Neural cell (in vitro differentiated cells): ENCODE data around the gene GARIN3. TPM values are rescaled to one million over a fixed set of nuclear protein-coding genes. Genes with fewer than 3 reads are reported as not detected.

Experiments used
- H2AFZ ChIP-seq: fragments of 200-600, 300-800 bp; sonication (generic), shearing (Covaris generic); 2 replicates; pipeline ENCODE4 v1.6.0; 2014; ENCODE audit warnings: low read depth, mild to moderate bottlenecking, antibody characterized with exemption, low read length, moderate library complexity
- H3F3A ChIP-seq: fragments of 200-600 bp; shearing (Covaris generic); 2 replicates; pipeline ENCODE4 v1.6.1; 2016; ENCODE audit warnings: mild to moderate bottlenecking, moderate library complexity, mixed read lengths, antibody characterized with exemption, low read length; ENCODE audit not compliant: insufficient read depth, poor library complexity, severe bottlenecking
- H3K27ac ChIP-seq: fragments of 200-600, 300-800 bp; sonication (generic), shearing (Covaris generic); 2 replicates; pipeline ENCODE4 v1.5.1; 2014; ENCODE audit warnings: mild to moderate bottlenecking, low read length, moderate library complexity
- H3K27me3 ChIP-seq: fragments of 300-800, 200-600 bp; sonication (generic), shearing (Covaris generic); 2 replicates; pipeline ENCODE4 v1.6.0; 2014; ENCODE audit warnings: mild to moderate bottlenecking, low read depth, low read length, moderate library complexity; ENCODE audit not compliant: insufficient read depth
- H3K36me3 ChIP-seq: fragments of 300-800, 200-600 bp; sonication (generic), shearing (Covaris generic); 2 replicates; pipeline ENCODE4 v1.5.1; 2014; ENCODE audit warnings: mild to moderate bottlenecking, antibody characterized with exemption, low read length, moderate library complexity; ENCODE audit not compliant: insufficient read depth
- H3K4me2 ChIP-seq: fragments of 300-800, 200-600 bp; sonication (generic), shearing (Covaris generic); 2 replicates; pipeline ENCODE4 v1.6.0; 2014; ENCODE audit warnings: mild to moderate bottlenecking, low read length
- H3K4me3 ChIP-seq: fragments of 300-800, 200-600 bp; sonication (generic), shearing (Covaris generic); 2 replicates; pipeline ENCODE4 v1.5.1; 2014; ENCODE audit warnings: mild to moderate bottlenecking, low read length, moderate library complexity
- H3K79me2 ChIP-seq: fragments of 200-600 bp; shearing (Covaris generic); replicated peaks from 2 replicates; pipeline ENCODE4 v1.6.0; 2014; ENCODE audit warnings: mild to moderate bottlenecking, low read length, moderate library complexity; ENCODE audit not compliant: insufficient read depth
- H3K9ac ChIP-seq: fragments of 300-800, 200-600 bp; sonication (generic), shearing (Covaris generic); 2 replicates; pipeline ENCODE4 v1.6.1; 2016; ENCODE audit warnings: mild to moderate bottlenecking, low read length, mixed read lengths
- H3K9me2 ChIP-seq: fragments of 200-600 bp; shearing (Covaris generic); 2 replicates; pipeline ENCODE4 v1.6.1; 2016; ENCODE audit warnings: mild to moderate bottlenecking, low read length, mixed read lengths; ENCODE audit not compliant: insufficient read depth
- H3K9me3 ChIP-seq: fragments of 200-600, 300-800 bp; sonication (generic), shearing (Covaris generic); 2 replicates; pipeline ENCODE4 v1.6.1; 2016; ENCODE audit warnings: mild to moderate bottlenecking, mixed run types, low read length, moderate library complexity, mixed read lengths
- H4K20me1 ChIP-seq: fragments of 200-600 bp; shearing (Covaris generic); 2 replicates; pipeline ENCODE4 v1.6.1; 2016; ENCODE audit warnings: mild to moderate bottlenecking, mixed run types; ENCODE audit not compliant: insufficient read depth
- CTCF ChIP-seq: fragments of 450-650 bp; IDR thresholded peaks from 2 replicates; pipeline ENCODE4 v1.5.1; 2014; ENCODE audit warnings: antibody characterized with exemption, mild to moderate bottlenecking, moderate library complexity; ENCODE audit not compliant: poor library complexity, severe bottlenecking
- EP300 ChIP-seq: fragments of 450-650 bp; conservative IDR thresholded peaks from 2 replicates; pipeline ENCODE4 v1.6.1; 2014; ENCODE audit warnings: antibody characterized with exemption, mild to moderate bottlenecking, moderate library complexity; ENCODE audit not compliant: poor library complexity, severe bottlenecking
- EZH2 ChIP-seq: fragments of 200-600, 300-800 bp; shearing (Covaris generic), sonication (generic); IDR thresholded peaks from 2 replicates; pipeline ENCODE4 v1.6.1; 2014; ENCODE audit warnings: antibody characterized with exemption, low read length, borderline replicate concordance, mild to moderate bottlenecking; ENCODE audit not compliant: insufficient read depth, poor library complexity, severe bottlenecking
- MXI1 ChIP-seq: fragments of 450-650 bp; conservative IDR thresholded peaks from 2 replicates; pipeline ENCODE4 v1.6.1; 2014; ENCODE audit warnings: antibody characterized with exemption, mild to moderate bottlenecking; ENCODE audit not compliant: poor library complexity, severe bottlenecking
- POLR2AphosphoS5 ChIP-seq: IDR thresholded peaks from 2 replicates; pipeline ENCODE4 v1.6.1; 2012
- RAD21 ChIP-seq: fragments of 450-650 bp; conservative IDR thresholded peaks from 2 replicates; pipeline ENCODE4 v1.6.1; 2014; ENCODE audit warnings: antibody characterized with exemption, mild to moderate bottlenecking, moderate library complexity
- SMC3 ChIP-seq: fragments of 450-650 bp; conservative IDR thresholded peaks from 2 replicates; pipeline ENCODE4 v1.6.1; 2014; ENCODE audit warnings: antibody characterized with exemption, mild to moderate bottlenecking, moderate library complexity; ENCODE audit not compliant: poor library complexity
- TAF1 ChIP-seq: IDR thresholded peaks from 2 replicates; pipeline ENCODE4 v1.6.1; 2012; ENCODE audit warnings: low read depth
- polyA plus RNA-seq: library from polyadenylated mRNA; depleted of rRNA; stranded (reverse); fragments of >200 nt; gene quantifications from 2 replicates; pipeline ENCODE4 v1.2.3, GENCODE V29; 2014
- TF ChIP-seq, protein P1 (sequence below): IDR thresholded peaks from 2 replicates; pipeline ENCODE4 v1.6.1; 2012; ENCODE audit warnings: borderline replicate concordance

GARIN3 gene
- polyA plus RNA-seq, 1 donor from 2014 or later, result not detected

GRCh38 chr5:157214861-157215513 is 48.9 kb upstream of the GARIN3 start:
- TF ChIP-seq MXI1, result no peak
- no peaks in the 10 kb centered on the region for H3F3A ChIP-seq
- no peaks in the 10 kb centered on the region for H3K9me2 ChIP-seq
- H3K36me3 ChIP-seq, result no peaks in the 10 kb centered on the region
- no peak overlapping the region for H3K9ac ChIP-seq
- no peak overlapping the region for H3K4me2 ChIP-seq
- H3K4me3 ChIP-seq, result no peak overlapping the region
- H3K27ac ChIP-seq, result no peak overlapping the region
- no peak overlapping the region for H2AFZ ChIP-seq
- H3K27me3 ChIP-seq, result no peaks in the 10 kb centered on the region
- H3K9me3 ChIP-seq, result no peaks in the 10 kb centered on the region
- no peaks in the 10 kb centered on the region for H3K79me2 ChIP-seq
- no peaks in the 10 kb centered on the region for H4K20me1 ChIP-seq

- H3K27ac ChIP-seq, result no peak overlapping the region
- no peak overlapping the region for H3K4me2 ChIP-seq
- H2AFZ ChIP-seq, result no peak overlapping the region
- no peaks in the 10 kb centered on the region for H4K20me1 ChIP-seq
- H3K79me2 ChIP-seq, result no peaks in the 10 kb centered on the region
- no peak overlapping the region for H3K4me3 ChIP-seq
- no peaks in the 10 kb centered on the region for H3K27me3 ChIP-seq
- no peak for TF ChIP-seq MXI1
- no peaks in the 10 kb centered on the region for H3K9me2 ChIP-seq
- no peaks in the 10 kb centered on the region for H3K9me3 ChIP-seq
- H3K36me3 ChIP-seq, result no peaks in the 10 kb centered on the region
- H3K9ac ChIP-seq, result no peak overlapping the region
- H3F3A ChIP-seq, result no peaks in the 10 kb centered on the region
These were observed 48.4 kb upstream of the GARIN3 start for GRCh38 chr5:157214415-157214814.

DNA sequence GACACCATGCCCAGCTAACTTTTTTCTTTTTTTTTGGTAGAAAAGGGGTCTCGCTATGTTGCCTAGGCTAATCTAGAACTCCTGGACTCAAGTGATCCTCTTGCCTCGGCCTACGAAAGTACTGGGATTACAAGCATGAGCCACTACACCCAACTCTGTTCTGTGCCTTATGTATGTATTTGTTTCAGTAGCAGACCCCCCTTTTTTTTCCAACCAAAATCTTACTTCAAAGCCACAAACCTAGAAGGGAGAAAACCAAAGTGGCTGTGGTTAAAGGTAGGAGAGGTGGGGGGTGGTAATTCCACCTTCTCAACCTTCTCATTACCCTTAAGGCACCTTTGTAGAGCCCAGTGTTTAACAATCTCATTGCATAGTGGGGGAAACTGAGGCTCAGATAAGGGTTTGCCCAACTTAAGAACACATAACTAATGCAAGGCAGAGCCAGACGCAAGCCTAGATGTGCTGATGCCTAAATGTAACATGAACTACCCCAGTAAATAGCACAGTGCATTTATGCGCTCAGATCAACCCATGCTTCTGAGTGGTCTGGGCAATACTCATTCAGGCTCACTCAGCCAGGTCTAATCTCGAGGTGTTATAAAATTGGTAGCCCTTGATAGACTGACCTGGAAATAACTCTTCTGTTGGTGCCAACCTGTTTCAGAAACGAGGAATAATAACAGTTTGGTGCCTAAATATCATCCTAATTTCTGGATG is 47.6 kb upstream of the GARIN3 start:
- H3K27me3 ChIP-seq, result no peaks in the 10 kb centered on the region
- H3K9me2 ChIP-seq, result no peaks in the 10 kb centered on the region
- H3K9me3 ChIP-seq, result no peaks in the 10 kb centered on the region
- no peaks in the 10 kb centered on the region for H3K79me2 ChIP-seq
- no peak overlapping the region for H3K4me2 ChIP-seq
- no peaks in the 10 kb centered on the region for H3K36me3 ChIP-seq
- no peaks in the 10 kb centered on the region for H3F3A ChIP-seq
- no peak for TF ChIP-seq EZH2
- TF ChIP-seq CTCF, result no peak
- no peak for TF ChIP-seq MXI1
- TF ChIP-seq RAD21, result no peak
- no peak for TF ChIP-seq POLR2AphosphoS5
- TF ChIP-seq EP300, result no peak
- TF ChIP-seq, protein P1, sequence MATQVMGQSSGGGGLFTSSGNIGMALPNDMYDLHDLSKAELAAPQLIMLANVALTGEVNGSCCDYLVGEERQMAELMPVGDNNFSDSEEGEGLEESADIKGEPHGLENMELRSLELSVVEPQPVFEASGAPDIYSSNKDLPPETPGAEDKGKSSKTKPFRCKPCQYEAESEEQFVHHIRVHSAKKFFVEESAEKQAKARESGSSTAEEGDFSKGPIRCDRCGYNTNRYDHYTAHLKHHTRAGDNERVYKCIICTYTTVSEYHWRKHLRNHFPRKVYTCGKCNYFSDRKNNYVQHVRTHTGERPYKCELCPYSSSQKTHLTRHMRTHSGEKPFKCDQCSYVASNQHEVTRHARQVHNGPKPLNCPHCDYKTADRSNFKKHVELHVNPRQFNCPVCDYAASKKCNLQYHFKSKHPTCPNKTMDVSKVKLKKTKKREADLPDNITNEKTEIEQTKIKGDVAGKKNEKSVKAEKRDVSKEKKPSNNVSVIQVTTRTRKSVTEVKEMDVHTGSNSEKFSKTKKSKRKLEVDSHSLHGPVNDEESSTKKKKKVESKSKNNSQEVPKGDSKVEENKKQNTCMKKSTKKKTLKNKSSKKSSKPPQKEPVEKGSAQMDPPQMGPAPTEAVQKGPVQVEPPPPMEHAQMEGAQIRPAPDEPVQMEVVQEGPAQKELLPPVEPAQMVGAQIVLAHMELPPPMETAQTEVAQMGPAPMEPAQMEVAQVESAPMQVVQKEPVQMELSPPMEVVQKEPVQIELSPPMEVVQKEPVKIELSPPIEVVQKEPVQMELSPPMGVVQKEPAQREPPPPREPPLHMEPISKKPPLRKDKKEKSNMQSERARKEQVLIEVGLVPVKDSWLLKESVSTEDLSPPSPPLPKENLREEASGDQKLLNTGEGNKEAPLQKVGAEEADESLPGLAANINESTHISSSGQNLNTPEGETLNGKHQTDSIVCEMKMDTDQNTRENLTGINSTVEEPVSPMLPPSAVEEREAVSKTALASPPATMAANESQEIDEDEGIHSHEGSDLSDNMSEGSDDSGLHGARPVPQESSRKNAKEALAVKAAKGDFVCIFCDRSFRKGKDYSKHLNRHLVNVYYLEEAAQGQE, result no peak
- no peak for TF ChIP-seq TAF1
- TF ChIP-seq SMC3, result no peak
- H3K9ac ChIP-seq, result no peak overlapping the region
- H4K20me1 ChIP-seq, result no peaks in the 10 kb centered on the region
- no peak overlapping the region for H2AFZ ChIP-seq
- H3K27ac ChIP-seq, result no peak overlapping the region
- H3K4me3 ChIP-seq, result no peak overlapping the region
